ENCODE data around the gene FBLN2.

DNA sequence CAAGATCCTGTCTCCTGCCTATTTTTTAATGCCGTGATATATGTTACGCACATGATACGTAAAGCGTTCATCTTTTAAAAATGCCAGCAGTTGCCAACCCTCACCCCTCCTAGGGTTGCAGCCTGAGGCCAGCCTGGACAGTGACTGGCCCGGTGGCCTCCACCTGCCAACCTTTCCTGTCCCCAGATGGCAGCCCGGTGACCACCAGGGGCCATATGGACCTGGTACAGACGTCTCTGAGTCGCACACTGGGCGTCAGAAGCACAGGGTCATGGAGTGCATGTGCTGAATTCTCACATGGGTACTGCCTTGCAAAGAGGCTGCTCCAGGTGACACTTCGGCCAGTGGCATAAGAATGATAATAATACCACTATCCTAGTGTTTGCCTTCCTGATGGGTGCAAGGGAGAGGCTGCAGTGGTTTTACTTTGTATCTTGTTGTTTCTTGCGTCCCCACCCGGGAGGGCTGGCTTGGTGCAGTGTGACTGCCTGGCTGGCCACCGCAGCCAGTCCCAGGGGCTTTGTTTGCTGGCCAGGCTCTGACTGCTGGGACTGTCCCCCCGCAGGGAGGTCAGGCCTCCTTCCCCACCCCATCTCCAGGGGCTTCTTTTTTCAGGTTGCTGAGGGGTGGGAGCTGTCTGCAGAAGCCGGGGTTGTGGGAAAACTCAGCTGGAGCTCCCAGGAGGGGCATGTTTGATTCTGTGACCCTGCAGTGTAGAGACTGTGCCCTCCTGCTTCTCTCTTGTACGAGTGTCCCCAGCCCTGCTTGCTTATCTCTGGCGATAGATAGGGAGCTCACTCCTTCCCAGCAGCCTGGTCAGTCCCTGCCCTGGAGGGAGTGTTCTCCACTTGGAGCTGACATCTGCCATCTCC, 16.9 kb downstream of the FBLN2 start:
- TF ChIP-seq, protein P1, sequence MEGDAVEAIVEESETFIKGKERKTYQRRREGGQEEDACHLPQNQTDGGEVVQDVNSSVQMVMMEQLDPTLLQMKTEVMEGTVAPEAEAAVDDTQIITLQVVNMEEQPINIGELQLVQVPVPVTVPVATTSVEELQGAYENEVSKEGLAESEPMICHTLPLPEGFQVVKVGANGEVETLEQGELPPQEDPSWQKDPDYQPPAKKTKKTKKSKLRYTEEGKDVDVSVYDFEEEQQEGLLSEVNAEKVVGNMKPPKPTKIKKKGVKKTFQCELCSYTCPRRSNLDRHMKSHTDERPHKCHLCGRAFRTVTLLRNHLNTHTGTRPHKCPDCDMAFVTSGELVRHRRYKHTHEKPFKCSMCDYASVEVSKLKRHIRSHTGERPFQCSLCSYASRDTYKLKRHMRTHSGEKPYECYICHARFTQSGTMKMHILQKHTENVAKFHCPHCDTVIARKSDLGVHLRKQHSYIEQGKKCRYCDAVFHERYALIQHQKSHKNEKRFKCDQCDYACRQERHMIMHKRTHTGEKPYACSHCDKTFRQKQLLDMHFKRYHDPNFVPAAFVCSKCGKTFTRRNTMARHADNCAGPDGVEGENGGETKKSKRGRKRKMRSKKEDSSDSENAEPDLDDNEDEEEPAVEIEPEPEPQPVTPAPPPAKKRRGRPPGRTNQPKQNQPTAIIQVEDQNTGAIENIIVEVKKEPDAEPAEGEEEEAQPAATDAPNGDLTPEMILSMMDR (IDR thresholded peaks at IDR 0.05): no peak
- no peak for TF ChIP-seq POLR2AphosphoS5 (IDR thresholded peaks at IDR 0.05)
